Measurements from ENCODE around the gene PRDX6.
"Not testable (repeated sequence)": the region's sequence is repeated elsewhere in the genome, so short reads cannot be mapped to it uniquely, and the experiment has no call there.

The PRDX6 gene

GRCh38 chr1:173467426-173467825 is 9.7 kb upstream of the PRDX6 start:
- no peak for DNase-seq (ENCODE audit: low spot score)

- no peak for DNase-seq (ENCODE audit: low spot score)
These were observed 7.5 kb upstream of the PRDX6 start for GRCh38 chr1:173469656-173470055.

GRCh38 chr1:173470608-173471007 is 6.5 kb upstream of the PRDX6 start:
- DNase-seq (ENCODE audit: low spot score): no peak

GRCh38 chr1:173473599-173474011 is 3.5 kb upstream of the PRDX6 start:
- DNase-seq (ENCODE audit: low spot score): no peak

GRCh38 chr1:173474097-173474779 is 2.9 kb upstream of the PRDX6 start:
- DNase-seq (ENCODE audit: low spot score): peak; percentile 6

DNA sequence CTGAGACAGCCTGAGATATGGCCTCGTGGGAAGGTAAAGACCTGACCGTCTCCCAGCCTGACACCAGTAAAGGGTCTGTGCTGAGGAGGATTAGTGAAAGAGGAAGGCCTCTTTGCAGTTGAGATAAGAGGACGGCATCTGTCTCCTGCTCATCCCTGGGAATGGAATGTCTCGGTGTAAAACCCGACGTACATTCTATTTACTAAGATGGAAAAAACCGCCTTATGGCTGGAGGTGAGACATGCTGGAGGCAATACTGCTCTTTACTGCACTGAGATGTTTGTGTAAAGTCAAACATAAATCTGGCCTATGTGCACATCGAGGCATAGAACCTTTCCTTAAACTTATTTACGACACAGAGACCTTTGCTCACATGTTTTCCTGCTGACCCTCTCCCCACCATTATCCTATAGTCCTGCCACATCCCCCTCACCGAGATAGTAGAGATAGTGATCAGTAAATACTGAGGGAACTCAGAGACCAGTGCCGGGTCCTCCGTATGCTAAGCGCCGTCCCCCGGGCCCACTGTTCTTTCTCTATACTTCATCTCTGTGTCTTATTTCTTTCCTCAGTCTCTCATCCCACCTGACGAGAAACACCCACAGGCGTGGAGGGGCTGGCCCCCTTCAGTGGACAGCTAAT is 2.2 kb upstream of the PRDX6 start:
- peak; percentile 44 for DNase-seq (ENCODE audit: low spot score)

DNA sequence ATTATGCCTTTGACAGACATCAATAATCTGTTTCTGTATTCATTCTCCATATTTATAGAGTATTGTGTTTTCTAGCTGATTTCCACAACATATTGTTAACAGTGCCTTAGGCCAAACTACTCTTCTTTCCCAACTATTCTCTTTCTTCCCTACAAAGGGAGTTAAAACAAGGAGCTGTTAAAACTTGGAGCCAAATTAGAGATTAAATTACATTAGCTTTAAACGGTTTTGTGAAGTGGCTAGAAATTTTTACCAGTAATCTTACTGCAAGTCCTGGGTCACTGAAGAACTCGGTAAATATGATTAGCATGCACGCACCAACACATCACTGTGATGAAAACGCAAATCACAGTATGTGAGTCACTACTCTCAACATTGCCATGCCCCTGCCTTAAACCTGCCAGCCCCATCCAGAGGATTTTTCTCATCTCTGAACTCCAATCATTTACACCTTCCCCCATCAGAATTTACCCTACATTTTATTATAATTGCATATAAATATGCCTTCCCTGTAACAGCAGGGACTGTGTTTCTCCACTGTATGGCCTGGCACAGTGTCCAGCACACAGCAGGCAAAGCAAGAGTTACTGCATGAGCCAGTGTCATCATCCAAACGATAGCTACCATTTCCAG is 1.5 kb upstream of the PRDX6 start:
- DNase-seq (ENCODE audit: low spot score): peak; percentile 27

DNA sequence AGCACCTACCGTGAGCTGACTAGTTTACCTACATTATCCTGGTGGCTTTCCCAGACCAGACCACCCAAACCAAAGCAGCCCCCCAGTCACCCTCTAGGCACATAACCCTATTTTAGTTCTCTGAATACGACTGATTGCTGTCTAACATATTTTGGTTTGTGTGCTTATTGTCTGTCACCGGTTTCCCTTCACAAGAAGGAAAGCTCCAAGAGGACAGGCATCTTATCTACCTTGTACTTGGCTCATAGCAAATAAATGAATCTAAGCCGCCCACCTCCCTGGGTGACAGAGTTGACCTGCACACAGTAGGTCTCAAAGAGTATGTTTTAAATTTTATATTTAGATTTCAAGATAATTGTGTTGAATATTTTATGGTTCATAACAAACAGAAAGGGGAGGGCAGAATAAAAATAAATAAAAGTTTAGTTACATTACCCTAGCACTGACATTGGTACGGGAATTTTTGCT is 904 bp upstream of the PRDX6 start:
- DNase-seq (ENCODE audit: low spot score): peak; percentile 16

- peak; percentile 94 for DNase-seq (ENCODE audit: low spot score)
These were observed 360 bp upstream of the PRDX6 start for GRCh38 chr1:173476665-173477285.

GRCh38 chr1:173478094-173478674 is 1.0 kb downstream of the PRDX6 start:
- peak; percentile 11 for DNase-seq (ENCODE audit: low spot score)

DNA sequence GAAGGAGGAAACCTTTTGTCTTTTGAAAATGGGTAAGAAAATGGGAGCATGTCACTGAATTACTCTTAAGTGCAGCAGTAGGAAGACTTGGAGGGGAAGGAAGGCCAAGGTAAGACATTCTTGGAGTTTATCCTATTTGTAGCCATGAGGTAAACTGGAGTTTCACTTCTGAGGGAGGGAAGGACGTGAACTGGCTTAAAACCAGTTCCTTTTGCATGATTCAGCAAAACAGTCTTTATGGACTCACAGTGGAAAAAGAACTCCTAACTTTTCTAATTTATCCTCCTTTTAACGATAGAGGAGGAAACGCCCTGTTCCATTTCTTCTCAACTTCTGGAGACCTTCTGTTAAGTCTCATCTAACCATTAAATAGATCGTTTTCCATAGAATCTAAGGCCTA is 2.5 kb downstream of the PRDX6 start:
- DNase-seq (ENCODE audit: low spot score): no peak

DNA sequence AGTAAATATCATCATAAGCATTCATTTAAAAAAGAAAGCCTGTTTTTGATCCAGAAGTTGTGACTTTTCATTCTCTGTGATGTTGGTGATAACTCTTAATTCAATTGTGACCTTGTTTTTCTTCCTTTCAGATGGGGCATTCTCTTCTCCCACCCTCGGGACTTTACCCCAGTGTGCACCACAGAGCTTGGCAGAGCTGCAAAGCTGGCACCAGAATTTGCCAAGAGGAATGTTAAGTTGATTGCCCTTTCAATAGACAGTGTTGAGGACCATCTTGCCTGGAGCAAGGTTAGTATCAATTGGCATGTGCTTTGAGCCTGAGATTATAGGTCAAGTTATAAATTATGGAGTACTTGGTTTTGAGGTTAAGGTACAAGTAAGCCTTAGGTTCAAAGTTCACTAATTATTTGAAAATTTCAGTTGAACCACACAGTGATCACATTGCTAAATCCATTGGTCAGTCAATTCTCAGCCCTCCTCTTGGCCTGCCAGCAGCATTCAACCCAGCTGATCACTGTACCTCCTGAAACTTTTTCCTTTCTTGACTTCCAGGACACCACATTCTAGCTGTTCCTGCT is 4.1 kb downstream of the PRDX6 start:
- no peak for DNase-seq (ENCODE audit: low spot score)

- DNase-seq (ENCODE audit: low spot score): no peak
These were observed 5.5 kb downstream of the PRDX6 start for GRCh38 chr1:173482683-173483082.

DNA sequence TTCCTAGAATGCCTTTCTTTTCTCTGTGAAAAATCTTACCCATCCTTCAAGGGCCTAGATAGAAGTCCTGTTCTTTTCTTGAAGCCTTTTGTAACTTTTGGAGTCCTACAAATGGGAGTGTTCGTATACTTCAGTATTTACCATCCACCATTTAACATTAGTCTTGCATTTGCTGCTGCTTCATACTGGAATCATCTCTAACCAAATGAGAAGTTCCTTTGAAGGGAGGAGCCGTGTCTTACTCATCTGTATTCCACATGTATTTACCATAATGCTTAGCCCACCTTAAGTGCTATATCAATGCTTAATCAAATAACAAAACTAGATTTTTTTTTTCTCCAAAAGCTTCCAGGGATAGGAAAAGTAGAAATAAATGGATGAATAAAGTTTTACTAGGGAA is 7.1 kb downstream of the PRDX6 start:
- no peak for DNase-seq (ENCODE audit: low spot score)

GRCh38 chr1:173485401-173485800 is 8.3 kb downstream of the PRDX6 start:
- DNase-seq (ENCODE audit: low spot score): no peak

DNA sequence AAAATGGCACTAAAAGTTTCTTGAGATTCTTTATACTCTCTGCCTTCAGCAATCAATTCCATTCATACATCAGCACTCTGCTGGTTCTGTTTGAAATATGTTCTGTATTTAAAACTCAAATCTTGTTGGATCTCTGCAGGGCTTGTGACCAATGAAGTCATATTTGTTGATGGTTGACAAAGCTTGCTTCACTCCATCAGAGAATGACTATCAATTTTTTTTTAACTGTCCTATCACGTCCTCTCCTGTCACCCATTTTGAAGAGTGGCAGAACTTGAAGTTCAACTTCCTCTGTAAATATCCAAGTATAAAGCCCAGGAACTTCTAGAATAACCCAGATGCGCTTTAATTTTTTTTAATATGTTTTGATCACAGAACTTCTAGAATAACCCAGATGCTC is 10.9 kb downstream of the PRDX6 start:
- no peak for DNase-seq (ENCODE audit: low spot score)

DNA sequence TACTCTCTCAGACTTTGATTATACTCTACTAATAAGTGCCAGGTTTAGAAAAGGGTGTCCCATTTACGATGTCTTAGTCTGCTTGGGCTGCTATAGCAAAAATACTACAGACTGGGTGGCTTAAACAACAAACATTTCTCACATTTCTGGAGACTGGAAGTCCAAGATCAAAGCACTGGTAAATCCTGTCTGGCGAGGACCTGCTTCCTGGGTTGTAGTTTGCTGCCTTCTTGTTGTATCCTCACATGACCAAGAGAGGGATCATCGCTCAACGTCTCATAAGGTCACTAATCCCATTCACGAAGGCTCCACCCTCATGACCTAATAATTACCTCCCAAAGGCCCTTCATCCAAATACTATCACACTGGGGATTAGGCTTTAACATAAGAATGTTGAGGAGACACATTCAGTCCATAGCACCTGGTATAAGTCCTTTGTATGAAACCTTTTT is 12.0 kb downstream of the PRDX6 start:
- DNase-seq (ENCODE audit: low spot score): no peak

GRCh38 chr1:173489929-173490328 is 12.8 kb downstream of the PRDX6 start:
- no peak for DNase-seq (ENCODE audit: low spot score)

DNA sequence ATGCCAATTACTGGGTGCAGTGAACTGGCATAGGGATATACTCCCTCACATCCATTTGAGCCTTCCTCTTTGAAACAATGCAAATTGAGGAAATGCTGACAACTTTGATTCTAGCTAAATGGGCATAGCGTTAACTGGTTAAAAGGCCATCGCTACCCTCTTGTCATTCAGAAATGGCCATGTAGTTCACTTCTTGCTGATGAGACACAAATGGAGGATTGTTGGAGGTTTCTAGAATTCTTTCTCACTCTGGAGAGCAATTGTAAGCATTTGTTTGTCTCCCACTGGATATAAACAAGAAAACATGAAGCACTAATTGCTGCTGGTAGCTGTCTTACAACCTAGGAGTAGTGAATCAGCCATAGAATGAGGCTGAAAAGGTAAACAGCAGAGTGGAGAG is 14.4 kb downstream of the PRDX6 start:
- DNase-seq (ENCODE audit: low spot score): no peak

- DNase-seq (ENCODE audit: low spot score): not testable (repeated sequence)
These were observed 16.0 kb downstream of the PRDX6 start for GRCh38 chr1:173493125-173493524.

DNA sequence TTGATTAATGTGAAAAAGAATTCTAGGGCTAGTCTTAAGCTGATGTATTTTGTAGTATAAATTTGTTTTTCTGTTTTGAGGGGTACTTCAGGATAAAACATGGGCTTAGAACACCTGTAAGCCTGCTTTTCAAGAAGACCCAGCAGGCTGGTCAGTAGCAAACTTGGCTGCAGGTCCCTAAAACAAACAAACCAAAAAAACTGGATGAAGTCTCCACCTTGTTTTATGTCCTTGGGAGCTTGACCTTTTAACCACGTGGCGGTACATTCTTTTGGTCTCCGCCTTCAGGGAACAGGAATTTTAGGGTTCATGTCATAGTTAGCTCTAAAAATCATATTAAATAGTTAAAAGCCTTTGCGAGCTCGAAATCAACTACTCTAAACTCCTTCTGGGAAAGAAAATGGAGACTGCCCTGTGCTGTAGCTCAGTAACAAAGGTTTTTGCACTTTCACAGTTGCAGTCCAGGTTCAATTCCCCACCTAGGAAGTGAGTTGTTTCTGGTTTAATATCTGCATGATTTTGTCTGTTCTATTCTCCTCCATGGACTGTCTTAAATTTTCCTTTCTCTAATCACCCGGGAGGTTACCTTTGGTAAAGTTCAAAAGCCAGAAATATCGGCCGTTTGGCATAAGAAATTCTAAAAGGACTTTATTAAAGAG is 18.6 kb downstream of the PRDX6 start:
- no peak for DNase-seq (ENCODE audit: low spot score)
